SH-SY5Y (cell line): Measurements from ENCODE around the gene FRMD4A.

ENCODE experiments used
- GATA2 ChIP-seq: IDR thresholded peaks from 2 replicates; pipeline ENCODE4 v1.6.1; 2011; ENCODE audit warnings: mild to moderate bottlenecking, low read depth, low read length
- GATA3 ChIP-seq: IDR thresholded peaks from 2 replicates; pipeline ENCODE4 v1.6.1; 2011; ENCODE audit warnings: low read depth, mild to moderate bottlenecking, low read length, moderate library complexity

DNA sequence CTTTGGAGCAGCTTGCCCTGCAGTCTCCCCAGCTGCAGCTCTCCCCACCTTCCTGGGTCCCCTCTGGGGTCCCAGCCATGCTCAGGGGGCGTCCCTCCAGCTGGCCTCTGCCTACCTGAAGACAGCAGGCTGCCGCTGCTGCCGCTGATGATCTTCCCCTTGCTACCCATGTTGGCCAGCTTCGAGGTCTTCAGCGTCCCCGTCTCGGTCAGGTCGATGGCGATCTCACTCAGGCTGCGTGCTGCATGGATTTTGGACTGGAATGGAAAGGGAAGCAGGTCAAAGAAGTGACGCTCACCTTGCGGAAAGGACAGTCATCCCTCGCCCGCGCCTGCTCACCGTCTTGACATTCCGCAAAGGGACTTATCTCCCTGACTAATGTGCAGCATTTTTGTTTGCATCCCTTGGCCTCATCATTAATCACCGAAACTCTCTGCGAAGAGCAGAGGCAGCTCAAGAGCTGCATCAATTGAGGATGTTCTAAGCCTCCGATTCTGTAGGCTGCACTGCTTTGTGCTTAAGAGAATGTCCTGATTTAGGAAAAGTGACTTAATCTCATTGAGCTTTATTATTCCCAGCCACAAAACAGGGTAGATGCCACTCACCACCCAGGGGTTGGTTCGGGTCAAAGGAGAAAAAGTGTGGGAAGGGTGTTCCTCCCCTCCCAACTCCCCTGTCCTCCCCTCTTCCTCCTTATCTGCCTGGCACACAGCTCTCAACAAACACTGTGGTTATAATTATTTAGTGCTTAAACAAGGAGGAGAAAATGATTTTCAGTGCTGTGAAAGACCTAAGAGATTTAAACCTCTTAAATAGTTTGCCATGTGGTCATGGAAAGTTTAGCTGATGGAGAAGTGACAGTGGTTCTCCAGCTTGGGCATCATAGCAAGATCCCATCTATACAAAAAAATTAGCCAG is 636.7 kb downstream of the FRMD4A start:
- no peak for TF ChIP-seq GATA2
- no peak for TF ChIP-seq GATA3
